ENCODE measurements around the gene SLC10A7. TPM values are rescaled to one million over a fixed set of nuclear protein-coding genes. Genes with fewer than 3 reads are reported as not detected.

SLC10A7 gene
- total RNA-seq, 1 donor from 2014 or later: 18.4 TPM

Small RNA genes within 50 kb of the gene (small RNA-seq; reads per million reads assigned to genes)
- gene MIR7849: not detected

Other genes with a start within 250 kb of the SLC10A7 start
- not detected for gene POU4F2, start 117.0 kb upstream of the SLC10A7 start, total RNA-seq